Amniotic epithelial cell (primary cell): Measurements from ENCODE around the gene TUFT1.
"Not testable (repeated sequence)": the region's sequence is repeated elsewhere in the genome, so short reads cannot be mapped to it uniquely, and the experiment has no call there.

Experiments used
- DNase-seq: peaks from one replicate; pipeline ENCODE4 v3.0.0-alpha.2; 2010; ENCODE audit warnings: low read depth

Gene TUFT1

DNA sequence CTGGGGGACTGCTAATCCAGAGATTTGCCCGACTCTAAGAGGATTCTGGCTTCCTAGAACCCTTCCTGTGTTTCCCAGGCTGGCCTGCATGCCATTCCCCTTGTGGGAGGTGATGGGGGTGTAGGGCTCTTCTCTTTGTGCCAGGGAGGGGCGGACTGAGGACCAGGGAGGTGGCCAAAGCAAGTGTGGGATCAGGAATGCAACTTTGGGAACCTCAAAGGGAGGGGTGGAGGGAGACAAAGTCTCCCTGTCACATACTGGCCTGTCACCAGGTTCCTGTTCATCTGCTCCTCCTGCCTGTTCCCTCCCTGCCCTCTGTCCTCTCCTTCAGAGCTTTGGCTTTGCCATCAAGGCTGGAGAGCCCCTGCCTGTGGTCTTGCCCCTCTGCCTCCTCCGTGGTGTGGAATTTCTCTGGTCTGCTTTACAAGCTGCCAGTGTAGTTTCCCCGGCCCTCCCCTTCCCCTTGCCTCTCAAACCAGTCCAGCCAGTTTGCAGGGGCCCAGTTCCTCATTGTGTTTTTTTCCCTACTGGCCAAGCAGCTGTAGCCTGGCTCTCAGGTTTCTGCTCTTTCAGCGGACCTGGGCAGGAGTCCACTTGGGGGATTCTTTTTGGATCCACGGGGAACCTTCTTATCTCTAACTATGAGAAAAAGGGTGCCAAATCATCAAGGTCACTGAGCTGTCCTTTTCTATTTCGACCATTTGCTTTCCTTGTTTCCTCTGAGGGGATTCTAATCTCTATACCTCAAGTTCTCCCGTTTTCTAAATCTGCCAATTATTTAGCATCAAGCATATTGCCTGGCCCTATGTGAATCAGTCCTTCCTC lies 27.1 kb upstream of the TUFT1 start:
- DNase-seq = no peak

DNA sequence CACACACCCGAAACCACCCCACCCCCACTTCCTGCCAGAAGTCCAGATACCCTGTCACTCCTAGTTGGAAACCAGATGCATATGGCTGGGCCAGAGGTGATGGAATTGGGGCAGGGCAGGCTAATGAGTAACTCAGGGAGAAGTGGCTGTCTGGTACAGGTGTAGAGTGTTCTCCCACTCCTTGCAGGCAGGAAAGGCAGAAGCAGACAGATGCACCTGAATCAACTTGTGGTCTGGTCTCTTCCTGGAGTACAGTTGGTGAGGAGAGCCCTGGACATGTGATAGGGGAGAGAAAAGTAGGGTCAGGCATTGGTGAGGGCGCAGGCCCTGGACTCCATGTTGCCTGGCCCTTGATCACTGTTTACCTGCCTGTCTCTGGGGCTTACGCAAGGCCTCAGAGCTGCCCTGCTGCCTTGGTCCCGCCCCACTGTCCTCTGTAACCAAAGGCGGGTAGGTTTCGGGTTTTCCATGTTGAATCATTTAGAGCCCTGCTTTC lies 26.4 kb upstream of the TUFT1 start:
- no peak for DNase-seq

DNA sequence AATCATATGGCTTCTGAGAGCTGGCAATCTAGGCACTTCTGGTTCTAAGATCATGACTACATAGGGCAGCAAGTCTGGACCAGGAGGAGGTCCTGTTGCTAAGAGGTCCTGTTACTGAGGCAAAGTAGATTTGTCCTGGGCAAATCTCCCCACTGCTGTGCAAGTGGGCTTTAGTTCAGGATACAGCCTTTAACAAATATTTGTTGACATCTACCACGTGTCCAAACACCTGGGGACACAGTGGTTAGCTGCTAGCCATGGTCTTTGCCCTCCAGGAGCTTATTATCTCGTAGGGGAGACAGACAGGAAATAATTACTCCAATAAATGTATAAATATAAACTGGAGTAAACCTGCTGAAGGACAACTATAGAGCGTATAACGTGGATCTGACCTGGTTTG lies 25.7 kb upstream of the TUFT1 start:
- DNase-seq = no peak

DNA sequence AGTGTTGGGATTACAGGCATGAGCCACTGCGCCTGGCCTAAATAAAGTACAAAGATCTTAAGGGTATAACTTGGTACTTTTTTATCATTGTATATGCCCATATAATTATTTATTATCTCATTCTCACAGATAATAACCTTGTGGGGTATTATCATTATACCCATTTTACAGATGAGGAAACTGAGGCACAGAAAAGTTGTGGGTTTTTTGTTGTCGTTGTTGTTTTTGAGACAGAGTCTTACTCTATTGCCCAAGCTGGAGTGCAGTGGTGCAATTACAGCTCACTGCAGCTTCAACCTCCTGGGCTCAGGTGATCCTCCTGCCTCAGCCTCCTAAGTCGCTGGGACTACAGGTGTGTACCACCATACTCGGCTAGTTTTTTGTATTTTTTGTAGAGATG lies 24.8 kb upstream of the TUFT1 start:
- no peak for DNase-seq

DNA sequence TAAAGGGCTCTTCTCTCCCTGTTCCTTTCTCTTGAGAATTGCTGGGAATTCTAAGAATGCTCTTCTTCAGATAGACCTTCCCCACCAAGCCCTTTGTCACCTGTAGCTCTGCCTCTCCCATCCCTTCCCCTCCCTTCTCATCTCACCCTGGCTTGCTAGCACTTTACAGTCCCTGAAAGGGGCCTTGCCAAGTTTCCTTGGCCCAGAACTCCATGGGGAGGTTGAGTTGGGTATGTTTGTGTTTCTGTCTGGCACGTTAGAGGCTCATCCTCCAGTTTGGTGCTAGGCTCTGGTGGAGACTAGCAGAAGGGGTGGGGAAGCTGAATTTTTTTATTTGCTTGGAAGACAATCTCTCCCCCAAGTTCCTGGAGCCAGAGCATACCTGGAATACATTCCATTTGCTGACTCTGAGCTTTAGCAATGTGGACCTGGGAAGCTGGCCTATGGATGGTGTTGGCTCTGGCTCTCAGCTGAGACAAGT lies 24.0 kb upstream of the TUFT1 start:
- DNase-seq = no peak

DNA sequence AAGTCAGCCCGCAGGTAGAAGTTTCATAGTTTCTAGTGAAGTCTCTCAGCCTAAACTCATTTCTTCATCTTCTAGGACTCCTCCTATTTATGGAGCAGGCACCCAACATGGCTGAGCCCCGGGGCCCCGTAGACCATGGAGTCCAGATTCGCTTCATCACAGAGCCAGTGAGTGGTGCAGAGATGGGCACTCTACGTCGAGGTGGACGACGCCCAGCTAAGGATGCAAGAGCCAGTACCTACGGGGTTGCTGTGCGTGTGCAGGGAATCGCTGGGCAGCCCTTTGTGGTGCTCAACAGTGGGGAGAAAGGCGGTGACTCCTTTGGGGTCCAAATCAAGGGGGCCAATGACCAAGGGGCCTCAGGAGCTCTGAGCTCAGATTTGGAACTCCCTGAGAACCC lies 21.7 kb upstream of the TUFT1 start:
- DNase-seq = no peak

DNA sequence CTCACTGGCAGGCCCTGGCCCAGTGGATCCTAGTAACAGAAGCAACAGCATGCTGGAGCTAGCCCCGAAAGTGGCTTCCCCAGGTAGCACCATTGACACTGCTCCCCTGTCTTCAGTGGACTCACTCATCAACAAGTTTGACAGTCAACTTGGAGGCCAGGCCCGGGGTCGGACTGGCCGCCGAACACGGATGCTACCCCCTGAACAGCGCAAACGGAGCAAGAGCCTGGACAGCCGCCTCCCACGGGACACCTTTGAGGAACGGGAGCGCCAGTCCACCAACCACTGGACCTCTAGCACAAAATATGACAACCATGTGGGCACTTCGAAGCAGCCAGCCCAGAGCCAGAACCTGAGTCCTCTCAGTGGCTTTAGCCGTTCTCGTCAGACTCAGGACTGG lies 21.2 kb upstream of the TUFT1 start:
- no peak for DNase-seq

DNA sequence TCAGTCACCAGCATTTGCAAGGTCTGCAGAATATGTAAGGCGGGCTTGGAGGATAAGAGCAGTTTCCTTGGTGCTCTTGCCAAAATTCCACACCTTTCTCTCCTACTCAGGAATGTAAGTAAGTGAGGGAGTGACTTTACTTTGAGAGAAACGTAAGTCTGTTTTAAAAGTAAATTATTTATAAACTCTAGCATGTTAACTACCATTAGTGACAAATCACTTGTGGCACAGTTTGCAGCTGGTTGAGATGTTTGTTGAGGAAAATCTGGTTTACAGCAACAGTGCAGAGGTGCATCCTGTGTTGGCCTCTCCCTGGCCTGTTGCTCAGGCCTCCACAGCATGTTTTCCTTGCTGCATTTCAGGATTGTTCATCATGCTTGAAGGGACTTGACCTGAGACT lies 20.4 kb upstream of the TUFT1 start:
- no peak for DNase-seq

DNA sequence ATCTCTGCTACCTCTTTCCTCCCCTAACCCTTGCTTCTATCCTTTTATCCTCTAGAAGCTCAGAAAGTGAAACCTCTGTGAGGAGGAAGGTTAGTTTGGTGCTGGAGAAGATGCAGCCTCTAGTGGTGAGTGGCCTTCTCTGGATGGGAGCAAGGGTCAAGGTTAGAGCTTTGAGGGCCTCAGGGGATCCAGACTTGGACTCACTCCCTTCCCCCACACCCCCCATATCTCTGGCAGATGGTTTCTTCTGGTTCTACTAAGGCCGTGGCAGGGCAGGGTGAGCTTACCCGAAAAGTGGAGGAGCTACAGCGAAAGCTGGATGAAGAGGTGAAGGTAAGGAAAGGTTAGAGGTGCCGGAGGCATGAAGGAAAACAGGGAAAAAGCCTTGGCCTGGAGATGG lies 19.8 kb upstream of the TUFT1 start:
- no peak for DNase-seq

DNA sequence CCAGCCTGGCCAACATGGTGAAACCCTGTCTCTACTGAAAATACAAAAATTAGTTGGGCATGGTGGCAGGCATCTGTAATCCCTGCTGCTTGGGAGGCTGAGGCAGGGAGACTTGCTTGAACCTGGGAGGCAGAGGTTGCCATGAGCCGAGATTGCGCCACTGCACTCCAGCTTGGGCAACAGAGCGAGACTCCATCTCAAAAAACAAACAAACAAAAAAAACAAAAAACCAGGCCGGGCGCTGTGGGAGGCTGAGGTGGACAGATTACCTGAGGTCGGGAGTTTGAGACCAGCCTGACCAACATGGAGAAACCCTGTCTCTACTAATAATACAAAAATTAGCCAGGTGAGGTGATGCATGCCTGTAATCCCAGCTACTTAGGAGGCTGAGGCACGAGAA lies 17.7 kb upstream of the TUFT1 start:
- not testable (repeated sequence) for DNase-seq

DNA sequence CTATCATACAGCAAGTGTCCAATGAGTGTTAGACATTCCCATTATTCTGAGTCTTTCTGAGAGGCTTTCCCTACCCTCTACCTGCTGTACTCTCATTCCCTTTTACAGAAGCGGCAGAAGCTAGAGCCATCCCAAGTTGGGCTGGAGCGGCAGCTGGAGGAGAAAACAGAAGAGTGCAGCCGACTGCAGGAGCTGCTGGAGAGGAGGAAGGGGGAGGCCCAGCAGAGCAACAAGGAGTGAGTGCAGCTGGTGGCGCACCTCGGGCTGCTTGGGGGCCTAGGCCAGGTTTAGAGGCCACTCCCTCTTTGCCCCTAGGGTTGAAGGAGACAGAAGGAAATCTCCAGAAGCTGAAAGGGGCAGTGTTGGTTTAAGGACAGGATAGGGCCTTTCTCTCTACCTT lies 16.8 kb upstream of the TUFT1 start:
- no peak for DNase-seq

DNA sequence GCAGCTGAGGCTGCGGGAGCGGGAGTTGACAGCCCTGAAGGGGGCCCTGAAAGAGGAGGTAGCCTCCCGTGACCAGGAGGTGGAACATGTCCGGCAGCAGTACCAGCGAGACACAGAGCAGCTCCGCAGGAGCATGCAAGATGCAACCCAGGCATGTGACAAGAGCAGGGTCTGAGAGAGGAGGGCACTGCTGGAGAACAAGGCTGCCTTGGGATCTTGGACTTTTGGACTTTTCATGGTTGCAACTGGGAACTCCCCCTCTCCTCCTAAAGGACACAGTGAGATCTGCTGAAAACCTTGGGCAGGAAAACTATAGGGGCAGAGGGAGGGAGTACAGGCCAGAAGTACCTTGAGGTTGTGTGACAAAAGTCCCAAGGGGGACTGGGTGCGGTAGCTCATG lies 15.4 kb upstream of the TUFT1 start:
- DNase-seq = no peak

DNA sequence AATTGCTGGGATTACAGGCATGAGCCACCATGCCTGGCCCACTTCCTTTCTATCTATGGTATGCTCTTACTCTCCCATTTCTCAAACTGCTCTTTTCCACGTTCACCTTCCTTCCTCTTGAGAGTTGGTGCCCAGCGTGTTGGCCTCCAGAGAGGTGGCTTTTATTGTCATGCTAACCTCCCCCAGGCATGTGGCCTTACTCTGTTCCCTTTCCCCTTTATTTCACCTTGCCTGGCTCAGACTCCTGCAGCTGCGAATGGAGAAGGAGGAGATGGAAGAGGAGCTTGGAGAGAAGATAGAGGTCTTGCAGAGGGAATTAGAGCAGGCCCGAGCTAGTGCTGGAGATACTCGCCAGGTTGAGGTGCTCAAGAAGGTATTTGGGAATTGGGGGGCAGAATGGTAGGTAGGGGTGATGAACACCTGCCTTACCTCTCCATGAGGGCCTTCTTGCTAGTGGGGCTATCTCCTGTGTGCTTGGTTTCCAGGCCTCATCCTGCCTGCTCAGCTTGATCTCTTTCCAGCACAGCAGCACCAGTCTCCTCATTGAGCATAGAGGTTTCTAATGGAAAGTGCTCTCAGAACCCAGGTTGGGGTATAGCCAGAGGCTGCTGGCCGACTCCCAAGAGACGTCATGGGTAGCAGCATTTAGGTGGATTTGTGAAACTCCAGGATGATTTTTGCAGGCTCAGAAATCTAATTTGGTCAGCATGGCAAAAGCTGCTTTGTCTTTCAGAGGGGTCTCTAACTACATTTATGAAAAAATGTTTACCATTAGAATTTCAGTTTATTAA lies 13.2 kb upstream of the TUFT1 start:
- no peak for DNase-seq

DNA sequence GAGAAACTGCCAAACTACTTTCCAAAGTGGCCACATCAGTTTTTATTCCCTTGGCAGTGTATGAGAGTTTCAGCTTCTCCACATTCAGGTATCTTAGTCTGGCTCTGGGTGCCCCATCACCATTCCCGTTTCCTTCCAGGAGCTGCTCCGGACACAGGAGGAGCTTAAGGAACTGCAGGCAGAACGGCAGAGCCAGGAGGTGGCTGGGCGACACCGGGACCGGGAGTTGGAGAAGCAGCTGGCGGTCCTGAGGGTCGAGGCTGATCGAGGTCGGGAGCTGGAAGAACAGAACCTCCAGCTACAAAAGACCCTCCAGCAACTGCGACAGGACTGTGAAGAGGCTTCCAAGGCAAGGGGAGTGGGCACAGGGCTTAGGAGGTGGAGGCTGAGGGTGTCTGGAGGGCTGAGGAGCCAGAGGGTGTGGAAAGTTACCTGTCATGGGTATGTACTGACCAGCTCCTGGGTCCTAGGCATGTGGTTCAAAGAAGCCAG lies 10.9 kb upstream of the TUFT1 start:
- no peak for DNase-seq

DNA sequence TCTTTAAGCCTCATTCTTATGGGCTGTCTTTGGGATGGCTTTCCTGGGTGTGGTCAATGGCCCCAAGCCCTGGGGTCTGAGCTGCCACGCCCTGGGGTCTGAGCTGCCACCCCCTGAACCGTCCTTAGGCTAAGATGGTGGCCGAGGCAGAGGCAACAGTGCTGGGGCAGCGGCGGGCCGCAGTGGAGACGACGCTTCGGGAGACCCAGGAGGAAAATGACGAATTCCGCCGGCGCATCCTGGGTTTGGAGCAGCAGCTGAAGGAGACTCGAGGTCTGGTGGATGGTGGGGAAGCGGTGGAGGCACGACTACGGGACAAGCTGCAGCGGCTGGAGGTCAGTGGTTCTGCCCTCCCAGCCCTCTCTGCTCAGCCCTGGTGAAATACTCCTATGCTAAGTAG lies 10.3 kb upstream of the TUFT1 start:
- no peak for DNase-seq

DNA sequence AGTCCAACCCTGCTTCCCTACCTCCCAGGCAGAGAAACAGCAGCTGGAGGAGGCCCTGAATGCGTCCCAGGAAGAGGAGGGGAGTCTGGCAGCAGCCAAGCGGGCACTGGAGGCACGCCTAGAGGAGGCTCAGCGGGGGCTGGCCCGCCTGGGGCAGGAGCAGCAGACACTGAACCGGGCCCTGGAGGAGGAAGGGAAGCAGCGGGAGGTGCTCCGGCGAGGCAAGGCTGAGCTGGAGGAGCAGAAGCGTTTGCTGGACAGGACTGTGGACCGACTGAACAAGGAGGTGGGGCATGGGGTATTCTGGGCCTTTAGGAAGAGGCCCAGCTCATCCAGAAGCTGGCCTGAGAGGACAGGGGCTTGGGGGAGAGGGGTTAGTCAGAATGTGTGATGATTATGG lies 9.6 kb upstream of the TUFT1 start:
- no peak for DNase-seq

DNA sequence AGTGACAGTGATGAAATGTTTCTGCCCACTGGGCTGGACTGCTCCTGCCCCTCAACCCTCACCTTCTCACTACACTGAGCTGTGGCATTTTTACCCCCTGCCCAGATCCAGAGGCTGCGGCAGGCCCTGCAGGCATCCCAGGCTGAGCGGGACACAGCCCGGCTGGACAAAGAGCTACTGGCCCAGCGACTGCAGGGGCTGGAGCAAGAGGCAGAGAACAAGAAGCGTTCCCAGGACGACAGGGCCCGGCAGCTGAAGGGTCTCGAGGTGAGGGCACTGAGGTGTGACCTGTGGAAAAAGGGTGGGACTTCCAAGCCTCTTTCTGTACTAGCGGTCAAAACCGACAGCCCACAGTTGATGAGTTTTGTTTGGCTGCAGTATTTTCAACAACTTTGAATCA lies 6.2 kb upstream of the TUFT1 start:
- DNase-seq = no peak

DNA sequence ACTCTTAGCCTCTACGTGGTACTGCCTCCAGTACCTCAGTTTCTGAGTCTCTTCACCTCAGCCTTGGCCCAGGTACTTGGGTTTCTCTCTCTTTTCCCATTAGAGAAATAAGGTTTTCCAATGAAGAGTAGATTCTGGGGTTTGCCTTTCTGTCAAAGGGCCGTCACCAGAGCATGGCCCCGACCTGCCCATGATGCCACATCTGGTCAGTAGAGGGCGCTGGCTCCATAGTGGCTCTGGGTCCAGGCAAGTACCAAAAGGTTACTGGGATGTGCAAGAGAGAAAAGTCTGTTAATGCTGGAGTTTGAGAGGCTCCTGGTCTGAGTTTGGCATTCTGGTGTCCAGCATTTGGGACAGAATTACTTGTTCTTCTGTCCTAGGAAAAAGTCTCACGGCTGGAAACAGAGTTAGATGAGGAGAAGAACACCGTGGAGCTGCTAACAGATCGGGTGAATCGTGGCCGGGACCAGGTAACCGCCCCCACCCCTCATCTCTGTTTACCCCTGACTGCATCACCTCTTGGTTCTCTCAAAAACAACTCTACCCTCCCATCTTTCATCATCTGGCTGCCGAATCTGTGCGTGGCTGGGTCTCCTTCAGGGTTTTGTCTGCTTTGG lies 5.3 kb upstream of the TUFT1 start:
- peak; percentile 60 for DNase-seq

DNA sequence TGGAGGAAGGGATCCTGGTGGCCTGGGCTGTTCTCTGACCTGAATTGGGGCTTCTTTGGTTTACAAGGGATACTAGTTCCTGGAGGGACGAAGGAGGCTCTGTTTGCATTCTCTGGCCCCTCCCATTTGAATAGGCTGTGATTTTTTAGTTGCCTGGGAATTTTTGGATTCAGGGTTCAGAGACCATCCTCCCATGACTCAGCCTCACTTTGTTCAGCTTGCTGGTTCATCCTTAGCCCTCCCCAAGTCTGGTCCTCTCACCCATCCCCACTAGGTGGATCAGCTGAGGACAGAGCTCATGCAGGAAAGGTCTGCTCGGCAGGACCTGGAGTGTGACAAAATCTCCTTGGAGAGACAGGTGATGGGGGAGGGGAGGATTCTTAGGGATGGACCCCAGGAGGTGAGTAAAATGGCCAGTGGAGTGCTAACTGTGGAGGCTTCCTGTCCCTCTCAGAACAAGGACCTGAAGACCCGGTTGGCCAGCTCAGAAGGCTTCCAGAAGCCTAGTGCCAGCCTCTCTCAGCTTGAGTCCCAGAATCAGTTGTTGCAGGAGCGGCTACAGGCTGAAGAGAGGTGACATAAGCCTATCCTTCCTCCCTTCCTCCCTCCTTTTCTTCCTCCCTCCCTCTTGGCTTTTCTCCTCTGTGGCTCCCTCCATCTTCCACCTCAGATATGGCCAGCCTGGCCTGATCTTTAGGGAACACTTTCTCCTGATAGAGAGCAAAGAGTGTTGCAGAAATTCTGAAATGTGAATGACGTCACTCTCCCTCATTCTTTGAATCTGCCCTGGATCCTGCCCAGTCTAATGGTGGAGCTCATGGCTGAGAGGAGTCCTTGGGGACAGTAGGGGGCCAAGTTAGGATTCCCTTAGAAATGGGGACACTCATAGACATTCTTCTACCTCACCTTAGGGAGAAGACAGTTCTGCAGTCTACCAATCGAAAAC lies 4.5 kb upstream of the TUFT1 start:
- no peak for DNase-seq

DNA sequence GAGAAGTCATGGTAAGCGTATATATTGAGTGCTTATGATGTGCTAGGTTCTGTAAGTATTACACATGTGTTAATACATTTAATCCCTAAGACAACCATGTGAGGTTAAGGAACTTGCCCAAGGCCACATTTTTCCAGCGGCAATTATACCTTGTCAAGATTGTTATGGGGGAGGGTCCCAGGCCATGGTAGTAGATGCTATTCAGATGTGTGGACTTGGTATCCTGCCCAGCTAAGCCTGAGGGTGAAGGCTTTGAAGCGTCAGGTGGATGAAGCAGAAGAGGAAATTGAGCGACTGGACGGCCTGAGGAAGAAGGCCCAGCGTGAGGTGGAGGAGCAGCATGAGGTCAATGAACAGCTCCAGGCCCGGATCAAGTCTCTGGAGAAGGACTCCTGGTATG lies 3.6 kb upstream of the TUFT1 start:
- no peak for DNase-seq

DNA sequence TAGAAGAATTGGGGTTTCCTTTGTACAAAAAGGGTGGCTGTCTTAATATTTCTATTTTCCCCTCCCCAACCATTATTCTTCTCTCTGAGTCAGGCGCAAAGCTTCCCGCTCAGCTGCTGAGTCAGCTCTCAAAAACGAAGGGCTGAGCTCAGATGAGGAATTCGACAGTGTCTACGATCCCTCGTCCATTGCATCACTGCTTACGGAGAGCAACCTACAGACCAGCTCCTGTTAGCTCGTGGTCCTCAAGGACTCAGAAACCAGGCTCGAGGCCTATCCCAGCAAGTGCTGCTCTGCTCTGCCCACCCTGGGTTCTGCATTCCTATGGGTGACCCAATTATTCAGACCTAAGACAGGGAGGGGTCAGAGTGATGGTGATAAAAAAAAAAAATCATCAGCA lies 3.0 kb upstream of the TUFT1 start:
- peak; percentile 98 for DNase-seq
